NCI-H2107 treated with DMSO at 0.1 percent for 48 hours (cell line): ENCODE results near the gene FGF21.
A peak's percentile ranks its signal among the peaks of the same experiment; 100 is the strongest.

Experiments used
- DNase-seq: peaks from one replicate; lab custom pipeline; 2025; ENCODE audit not compliant: unreplicated experiment; lab: John Stamatoyannopoulos, UW

Gene FGF21

GRCh38 chr19:48751845-48752495 is 3.4 kb upstream of the FGF21 start:
- no peak for DNase-seq

GRCh38 chr19:48752496-48753365 is 2.6 kb upstream of the FGF21 start, which contains the start of gene FUT1:
Gene FUT1, minus strand, starts transcription at chr19:48752641. Its CDS starts 1,360 bp downstream, at chr19:48751281.
- peak; percentile 84 for DNase-seq

DNA sequence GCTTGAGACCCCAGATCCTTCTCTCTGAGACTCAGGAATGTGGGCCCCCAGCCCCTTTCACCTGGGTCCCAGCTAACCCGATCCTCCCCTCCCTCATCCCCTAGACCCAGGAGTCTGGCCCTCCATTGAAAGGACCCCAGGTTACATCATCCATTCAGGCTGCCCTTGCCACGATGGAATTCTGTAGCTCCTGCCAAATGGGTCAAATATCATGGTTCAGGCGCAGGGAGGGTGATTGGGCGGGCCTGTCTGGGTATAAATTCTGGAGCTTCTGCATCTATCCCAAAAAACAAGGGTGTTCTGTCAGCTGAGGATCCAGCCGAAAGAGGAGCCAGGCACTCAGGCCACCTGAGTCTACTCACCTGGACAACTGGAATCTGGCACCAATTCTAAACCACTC is 463 bp downstream of the FGF21 start:
- no peak for DNase-seq

GRCh38 chr19:48756212-48756611 is 888 bp downstream of the FGF21 start:
- DNase-seq: no peak

- no peak for DNase-seq
Measured at GRCh38 chr19:48756686-48757085, 1.4 kb downstream of the FGF21 start.

DNA sequence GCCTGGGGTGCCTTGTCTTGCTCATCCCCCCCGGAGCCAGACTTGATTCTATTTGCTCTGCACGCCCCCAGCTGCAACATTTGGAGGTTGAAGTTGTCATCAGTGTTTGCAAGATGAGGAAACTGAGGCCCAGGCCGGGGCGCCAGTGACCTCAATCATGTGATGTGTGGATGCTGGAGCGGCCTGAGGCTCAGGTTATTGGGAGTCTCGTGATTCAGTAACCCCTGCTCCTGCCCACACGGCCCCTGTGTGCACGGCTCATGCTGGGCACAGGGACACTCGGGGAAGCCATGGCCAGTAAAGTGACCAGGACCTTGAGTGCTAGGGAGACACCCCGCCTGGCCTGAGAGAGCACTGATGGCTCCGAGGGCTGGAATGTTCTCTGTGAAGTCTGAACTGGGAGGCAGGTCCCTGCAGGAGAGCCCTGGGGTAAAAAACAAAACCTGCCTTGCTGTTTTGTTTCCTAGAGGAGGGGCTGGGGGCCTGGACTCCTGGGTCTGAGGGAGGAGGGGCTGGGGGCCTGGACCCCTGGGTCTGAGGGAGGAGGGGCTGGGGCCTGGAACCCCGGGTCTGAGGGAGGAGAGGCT is 1.9 kb downstream of the FGF21 start:
- DNase-seq: no peak

DNA sequence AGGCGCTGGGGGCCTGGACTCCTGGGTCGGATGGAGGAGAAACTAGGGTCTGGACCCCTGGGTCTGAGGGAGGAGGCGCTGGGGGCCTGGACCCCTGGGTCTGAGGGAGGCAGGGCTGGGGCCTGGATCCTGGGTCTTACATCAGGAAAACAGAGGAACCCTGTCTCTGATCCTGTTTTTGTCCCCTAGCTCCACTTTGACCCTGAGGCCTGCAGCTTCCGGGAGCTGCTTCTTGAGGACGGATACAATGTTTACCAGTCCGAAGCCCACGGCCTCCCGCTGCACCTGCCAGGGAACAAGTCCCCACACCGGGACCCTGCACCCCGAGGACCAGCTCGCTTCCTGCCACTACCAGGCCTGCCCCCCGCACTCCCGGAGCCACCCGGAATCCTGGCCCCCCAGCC is 2.4 kb downstream of the FGF21 start:
- no peak for DNase-seq

- no peak for DNase-seq
Measured at GRCh38 chr19:48760504-48761205, 5.3 kb downstream of the FGF21 start.

- peak; percentile 8 for DNase-seq
Measured at GRCh38 chr19:48765816-48766215, 10.5 kb downstream of the FGF21 start.

DNA sequence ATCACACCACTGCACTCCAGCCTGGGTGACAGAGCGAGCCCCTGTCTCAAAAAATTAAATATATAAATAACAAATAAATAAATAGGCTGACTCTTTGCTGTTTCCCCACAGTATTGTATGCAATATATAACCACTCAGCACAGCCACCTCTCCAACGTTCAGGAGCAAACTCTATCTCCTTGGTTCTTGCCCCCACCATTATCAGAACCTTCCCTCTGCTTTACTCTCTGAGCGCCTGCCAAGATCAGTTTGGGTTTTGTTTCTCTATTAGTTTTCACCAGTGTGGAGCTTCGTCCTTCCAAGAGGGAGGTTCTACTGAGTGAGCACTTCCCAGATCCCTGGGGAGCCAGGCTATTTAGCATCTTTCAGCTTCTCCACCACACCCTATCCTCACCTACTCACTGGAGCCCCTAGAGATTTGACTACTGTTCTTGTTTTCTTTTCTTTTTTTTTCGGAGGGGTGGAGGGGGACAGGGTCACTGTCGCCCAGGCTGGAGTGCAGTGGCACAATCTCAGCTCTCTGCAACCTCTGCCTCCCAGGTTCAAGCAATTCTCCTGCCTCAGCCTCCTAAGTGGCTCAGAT is 12.9 kb downstream of the FGF21 start:
- peak; percentile 68 for DNase-seq

GRCh38 chr19:48768994-48769713 is 13.8 kb downstream of the FGF21 start:
- peak; percentile 53 for DNase-seq

GRCh38 chr19:48770266-48770665 is 14.9 kb downstream of the FGF21 start:
- DNase-seq: no peak

DNA sequence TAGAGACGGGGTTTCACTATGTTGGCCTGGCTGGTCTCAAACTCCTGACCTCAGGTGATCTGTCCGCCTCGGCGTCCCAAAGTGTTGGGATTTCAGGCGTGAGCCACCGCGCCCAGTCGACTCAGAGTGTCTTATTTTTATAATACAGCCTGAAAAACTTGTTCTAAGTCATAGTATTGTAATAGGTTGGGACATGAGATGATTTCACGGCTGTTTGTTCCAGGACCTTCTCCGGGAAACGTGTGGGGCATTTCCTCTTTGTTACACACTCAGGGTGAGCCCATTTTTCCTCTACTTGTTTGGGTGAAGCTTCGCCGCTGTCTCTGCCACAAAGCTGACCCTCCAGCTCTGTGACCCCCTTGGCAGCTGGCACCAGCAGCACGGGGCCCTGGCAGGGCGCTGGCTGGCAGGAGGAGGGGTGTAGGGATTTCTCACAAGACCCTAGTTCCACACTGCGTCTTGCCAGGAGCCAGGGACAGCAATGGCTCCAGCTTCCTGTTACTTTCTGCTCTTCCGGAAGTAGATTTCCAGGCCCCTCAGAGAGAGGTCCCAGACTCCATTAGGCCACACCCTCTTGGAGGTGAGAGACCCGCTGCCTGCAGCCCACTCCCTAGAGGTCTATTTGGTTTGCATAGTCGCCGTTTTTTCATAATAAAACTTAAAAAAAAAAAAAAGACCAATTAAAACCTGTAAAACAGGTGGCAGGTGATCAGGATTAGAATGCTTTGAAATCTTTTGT is 15.6 kb downstream of the FGF21 start:
- no peak for DNase-seq

- DNase-seq: no peak
Measured at GRCh38 chr19:48772503-48772953, 17.2 kb downstream of the FGF21 start.

GRCh38 chr19:48777139-48777538 is 21.8 kb downstream of the FGF21 start:
- no peak for DNase-seq

GRCh38 chr19:48777720-48778119 is 22.4 kb downstream of the FGF21 start:
- DNase-seq: no peak

GRCh38 chr19:48779636-48780035 is 24.3 kb downstream of the FGF21 start:
- no peak for DNase-seq

DNA sequence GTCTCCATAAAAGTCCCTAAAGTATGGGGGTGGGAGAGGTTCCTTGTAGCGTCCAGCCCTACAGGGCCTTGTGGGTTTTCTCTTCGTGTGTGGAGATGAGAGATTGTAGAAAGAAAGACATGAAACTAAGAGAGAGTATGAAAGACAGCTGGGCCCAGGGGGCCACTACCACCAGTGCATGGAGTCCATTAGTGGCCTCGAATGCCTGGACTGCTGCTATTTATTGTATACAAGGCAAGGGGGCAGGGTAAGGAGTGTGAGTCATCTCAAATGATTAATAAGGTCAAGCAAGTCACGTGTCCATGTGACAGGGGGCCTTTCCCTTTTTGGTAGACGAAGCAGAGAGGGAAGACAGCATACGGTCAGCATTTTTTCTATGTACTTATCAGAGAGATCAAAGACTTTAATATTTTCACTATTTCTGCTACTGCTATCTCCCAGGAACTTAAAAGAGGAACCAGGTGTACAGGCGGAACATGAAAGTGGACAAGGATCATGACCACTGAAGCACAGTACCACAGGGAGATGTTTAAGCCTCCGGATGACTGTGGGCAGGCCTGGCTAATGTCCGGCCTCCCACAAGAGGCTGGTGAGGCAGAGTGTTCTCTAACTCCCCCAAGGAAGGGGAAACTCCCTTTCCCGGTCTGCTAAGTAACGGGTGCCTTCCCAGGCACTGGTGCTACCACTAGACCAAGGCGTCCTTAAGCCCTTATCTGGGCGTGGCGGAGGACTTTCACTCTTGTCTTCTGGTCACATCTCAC is 25.5 kb downstream of the FGF21 start:
- no peak for DNase-seq

GRCh38 chr19:48784527-48784926 is 29.2 kb downstream of the FGF21 start:
- DNase-seq: peak; percentile 26
